ENCODE data around the gene POU2F2.

The POU2F2 gene

GRCh38 chr19:42121036-42121621, 11.1 kb downstream of the POU2F2 start:
- Histone ChIP-seq H3K36me3 (ENCODE audit: insufficient read depth, low read depth, low read length) (no peaks in the 10 kb centered on the region), H3K4me3 (ENCODE audit: low read length) (no peak overlapping the region), H3K27me3 (ENCODE audit: insufficient read depth, low read length) (no peaks in the 10 kb centered on the region), H3K4me1 (ENCODE audit: insufficient read depth, low read length) (peaks cover 7% of the 10 kb centered on the region), H3K9ac (ENCODE audit: low read depth, low read length) (no peak overlapping the region; the same call in 1 of the 2 replicates), H3K9me3 (ENCODE audit: insufficient read depth, low read depth, low read length) (no peaks in the 10 kb centered on the region), H3K27ac (ENCODE audit: low read length) (no peak overlapping the region)

DNA sequence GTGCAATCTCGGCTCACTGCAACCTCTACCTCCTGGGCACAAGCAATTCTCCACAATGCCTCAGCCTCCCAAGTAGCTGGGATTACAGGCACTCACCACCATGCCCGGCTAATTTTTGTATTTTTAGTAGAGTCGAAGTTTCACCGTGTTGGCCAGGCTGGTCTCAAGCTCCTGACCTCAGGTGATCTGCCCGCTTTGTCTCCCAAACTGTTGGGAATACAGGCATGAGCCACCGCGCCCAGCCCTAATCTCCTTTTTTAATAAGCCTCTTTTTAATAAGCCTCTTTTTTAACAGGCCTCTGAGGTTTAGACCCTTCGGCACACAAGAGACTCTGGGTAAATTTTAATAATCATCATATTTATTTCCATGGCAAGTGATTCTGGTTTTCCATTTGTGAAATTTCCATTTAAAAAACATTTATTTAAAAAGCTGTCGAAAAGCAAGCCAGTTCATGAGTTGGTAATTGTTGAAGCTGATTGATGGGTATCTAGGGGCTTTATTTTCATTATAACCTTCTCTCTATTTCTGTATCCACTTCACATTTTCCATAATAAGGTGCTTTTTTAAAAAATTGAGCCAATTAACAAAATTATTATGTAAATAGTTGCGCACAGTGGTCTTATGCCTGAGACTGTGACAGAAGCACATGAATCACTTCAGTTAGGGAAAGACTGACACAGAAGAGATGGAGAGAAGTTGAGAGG, 11.8 kb downstream of the POU2F2 start:
- Histone ChIP-seq H3K9ac (ENCODE audit: low read depth, low read length) (no peak overlapping the region), H3K27me3 (ENCODE audit: insufficient read depth, low read length) (no peaks in the 10 kb centered on the region), H3K4me3 (ENCODE audit: low read length) (no peak overlapping the region), H3K4me1 (ENCODE audit: insufficient read depth, low read length) (peaks cover 7% of the 10 kb centered on the region), H3K9me3 (ENCODE audit: insufficient read depth, low read depth, low read length) (no peaks in the 10 kb centered on the region), H3K36me3 (ENCODE audit: insufficient read depth, low read depth, low read length) (no peaks in the 10 kb centered on the region), H3K27ac (ENCODE audit: low read length) (no peak overlapping the region)

DNA sequence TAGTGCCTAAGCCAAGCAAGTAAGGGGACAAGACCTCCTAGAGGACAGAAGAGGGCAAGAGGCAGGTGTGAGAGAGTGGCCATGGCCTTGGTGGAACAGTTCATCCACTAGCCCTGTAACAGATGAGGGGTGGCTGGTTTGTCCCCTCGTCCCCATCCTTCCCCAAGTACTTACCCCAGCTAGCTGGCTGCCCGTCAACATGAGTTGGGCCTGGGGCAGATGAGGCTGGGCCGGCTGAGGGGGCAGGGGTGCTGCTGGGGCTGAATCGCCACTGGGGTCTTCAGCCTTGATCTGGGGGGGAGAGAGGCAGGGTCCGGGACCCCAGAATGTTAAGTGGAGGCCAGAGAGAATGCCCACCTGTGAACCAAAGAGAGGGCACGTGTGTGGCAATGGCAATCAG, 15.2 kb downstream of the POU2F2 start:
- Histone ChIP-seq H3K4me3 (ENCODE audit: low read length) (no peak overlapping the region), H3K36me3 (ENCODE audit: insufficient read depth, low read depth, low read length) (no peaks in the 10 kb centered on the region), H3K27me3 (ENCODE audit: insufficient read depth, low read length) (no peaks in the 10 kb centered on the region), H3K9ac (ENCODE audit: low read depth, low read length) (no peak overlapping the region), H3K4me1 (ENCODE audit: insufficient read depth, low read length) (peaks cover 12% of the 10 kb centered on the region), H3K27ac (ENCODE audit: low read length) (no peak overlapping the region), H3K9me3 (ENCODE audit: insufficient read depth, low read depth, low read length) (no peaks in the 10 kb centered on the region)

- Histone ChIP-seq H3K9me3 (ENCODE audit: insufficient read depth, low read depth, low read length) (no peaks in the 10 kb centered on the region), H3K4me3 (ENCODE audit: low read length) (no peak overlapping the region), H3K9ac (ENCODE audit: low read depth, low read length) (no peak overlapping the region), H3K27me3 (ENCODE audit: insufficient read depth, low read length) (no peaks in the 10 kb centered on the region), H3K36me3 (ENCODE audit: insufficient read depth, low read depth, low read length) (no peaks in the 10 kb centered on the region), H3K4me1 (ENCODE audit: insufficient read depth, low read length) (peaks cover 12% of the 10 kb centered on the region), H3K27ac (ENCODE audit: low read length) (no peak overlapping the region)
Measured at GRCh38 chr19:42116308-42117075, 15.8 kb downstream of the POU2F2 start.

DNA sequence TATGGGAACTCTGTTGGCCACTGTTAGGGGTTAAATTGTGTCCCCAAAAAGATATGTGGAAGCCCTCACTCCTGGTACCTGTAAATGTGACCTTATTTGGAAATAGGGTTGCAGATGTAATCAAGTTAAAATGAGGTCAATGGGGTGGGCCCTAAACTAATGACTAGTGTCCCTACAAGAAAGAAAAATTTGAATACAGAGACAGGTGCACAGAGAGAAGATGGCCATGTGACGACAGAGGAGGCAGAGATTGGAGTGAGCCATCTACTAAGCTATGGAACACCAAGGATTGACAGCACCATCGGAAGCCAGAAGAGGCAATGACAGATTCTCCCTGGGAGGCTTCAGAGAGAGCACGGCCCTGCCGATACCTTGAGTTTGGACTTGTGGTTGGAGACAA, 16.5 kb downstream of the POU2F2 start:
- no peaks in the 10 kb centered on the region for H3K36me3 ChIP-seq (ENCODE audit: insufficient read depth, low read depth, low read length)
- H3K9me3 ChIP-seq (ENCODE audit: insufficient read depth, low read depth, low read length) = no peaks in the 10 kb centered on the region
- peaks cover 5% of the 10 kb centered on the region; the same call in 1 of the 2 replicates for H3K4me1 ChIP-seq (ENCODE audit: insufficient read depth, low read length)
- H3K27me3 ChIP-seq (ENCODE audit: insufficient read depth, low read length) = no peaks in the 10 kb centered on the region
- no peak overlapping the region for H3K4me3 ChIP-seq (ENCODE audit: low read length)
- H3K9ac ChIP-seq (ENCODE audit: low read depth, low read length) = no peak overlapping the region
- H3K27ac ChIP-seq (ENCODE audit: low read length) = no peak overlapping the region

GRCh38 chr19:42115219-42115618, 17.0 kb downstream of the POU2F2 start:
- H3K27me3 ChIP-seq (ENCODE audit: insufficient read depth, low read length) = no peaks in the 10 kb centered on the region
- no peaks in the 10 kb centered on the region for H3K36me3 ChIP-seq (ENCODE audit: insufficient read depth, low read depth, low read length)
- H3K27ac ChIP-seq (ENCODE audit: low read length) = no peak overlapping the region
- H3K4me1 ChIP-seq (ENCODE audit: insufficient read depth, low read length) = peaks cover 5% of the 10 kb centered on the region; the same call in 1 of the 2 replicates
- H3K9ac ChIP-seq (ENCODE audit: low read depth, low read length) = no peak overlapping the region
- no peaks in the 10 kb centered on the region for H3K9me3 ChIP-seq (ENCODE audit: insufficient read depth, low read depth, low read length)
- H3K4me3 ChIP-seq (ENCODE audit: low read length) = no peak overlapping the region

- Histone ChIP-seq H3K27me3 (ENCODE audit: insufficient read depth, low read length) (no peaks in the 10 kb centered on the region), H3K4me1 (ENCODE audit: insufficient read depth, low read length) (peaks cover 5% of the 10 kb centered on the region; the same call in 1 of the 2 replicates), H3K9me3 (ENCODE audit: insufficient read depth, low read depth, low read length) (no peaks in the 10 kb centered on the region), H3K36me3 (ENCODE audit: insufficient read depth, low read depth, low read length) (no peaks in the 10 kb centered on the region), H3K4me3 (ENCODE audit: low read length) (no peak overlapping the region), H3K9ac (ENCODE audit: low read depth, low read length) (no peak overlapping the region), H3K27ac (ENCODE audit: low read length) (no peak overlapping the region)
Measured at GRCh38 chr19:42114412-42114811, 17.8 kb downstream of the POU2F2 start.

- Histone ChIP-seq H3K27me3 (ENCODE audit: insufficient read depth, low read length) (no peaks in the 10 kb centered on the region), H3K36me3 (ENCODE audit: insufficient read depth, low read depth, low read length) (no peaks in the 10 kb centered on the region), H3K4me1 (ENCODE audit: insufficient read depth, low read length) (peaks cover 6% of the 10 kb centered on the region; the same call in 1 of the 2 replicates), H3K4me3 (ENCODE audit: low read length) (no peak overlapping the region), H3K9me3 (ENCODE audit: insufficient read depth, low read depth, low read length) (no peaks in the 10 kb centered on the region), H3K27ac (ENCODE audit: low read length) (no peak overlapping the region), H3K9ac (ENCODE audit: low read depth, low read length) (no peak overlapping the region)
Measured at GRCh38 chr19:42113641-42114348, 18.5 kb downstream of the POU2F2 start.

DNA sequence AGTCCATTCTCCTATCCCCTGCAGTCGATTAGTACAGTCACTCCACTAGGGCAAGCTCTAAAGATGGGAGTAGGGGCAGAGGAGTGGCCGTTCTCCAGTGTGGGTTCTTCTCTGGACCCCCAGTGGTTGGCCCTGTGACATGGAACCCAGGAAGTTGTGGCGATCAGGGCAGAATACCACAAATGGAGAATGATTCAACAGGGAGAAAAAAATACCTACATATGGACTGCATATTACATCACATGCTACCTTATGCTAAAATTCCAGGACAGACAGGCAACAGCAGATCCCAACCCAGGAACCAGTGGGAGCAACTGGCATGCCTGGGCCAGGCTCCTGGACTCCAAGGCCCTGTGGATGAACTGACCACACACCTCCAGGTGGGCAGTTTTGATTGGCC, 20.4 kb downstream of the POU2F2 start:
- no peaks in the 10 kb centered on the region for H3K9me3 ChIP-seq (ENCODE audit: insufficient read depth, low read depth, low read length)
- H3K4me1 ChIP-seq (ENCODE audit: insufficient read depth, low read length) = peaks cover 8% of the 10 kb centered on the region; the same call in 1 of the 2 replicates
- no peaks in the 10 kb centered on the region for H3K27me3 ChIP-seq (ENCODE audit: insufficient read depth, low read length)
- H3K9ac ChIP-seq (ENCODE audit: low read depth, low read length) = no peak overlapping the region
- no peaks in the 10 kb centered on the region for H3K36me3 ChIP-seq (ENCODE audit: insufficient read depth, low read depth, low read length)
- no peak overlapping the region for H3K4me3 ChIP-seq (ENCODE audit: low read length)
- H3K27ac ChIP-seq (ENCODE audit: low read length) = no peak overlapping the region

- no peak overlapping the region for H3K27ac ChIP-seq (ENCODE audit: low read length)
- no peak overlapping the region for H3K9ac ChIP-seq (ENCODE audit: low read depth, low read length)
- no peaks in the 10 kb centered on the region for H3K36me3 ChIP-seq (ENCODE audit: insufficient read depth, low read depth, low read length)
- no peaks in the 10 kb centered on the region for H3K9me3 ChIP-seq (ENCODE audit: insufficient read depth, low read depth, low read length)
- H3K4me3 ChIP-seq (ENCODE audit: low read length) = no peak overlapping the region
- peaks cover 8% of the 10 kb centered on the region; the same call in 1 of the 2 replicates for H3K4me1 ChIP-seq (ENCODE audit: insufficient read depth, low read length)
- no peaks in the 10 kb centered on the region for H3K27me3 ChIP-seq (ENCODE audit: insufficient read depth, low read length)
Measured at GRCh38 chr19:42111384-42111783, 20.9 kb downstream of the POU2F2 start.

GRCh38 chr19:42110658-42111057, 21.6 kb downstream of the POU2F2 start:
- no peak overlapping the region for H3K4me3 ChIP-seq (ENCODE audit: low read length)
- no peak overlapping the region for H3K27ac ChIP-seq (ENCODE audit: low read length)
- no peaks in the 10 kb centered on the region for H3K9me3 ChIP-seq (ENCODE audit: insufficient read depth, low read depth, low read length)
- H3K9ac ChIP-seq (ENCODE audit: low read depth, low read length) = no peak overlapping the region
- H3K4me1 ChIP-seq (ENCODE audit: insufficient read depth, low read length) = peaks cover 8% of the 10 kb centered on the region; the same call in 1 of the 2 replicates
- H3K36me3 ChIP-seq (ENCODE audit: insufficient read depth, low read depth, low read length) = no peaks in the 10 kb centered on the region
- H3K27me3 ChIP-seq (ENCODE audit: insufficient read depth, low read length) = peaks cover 1% of the 10 kb centered on the region; the same call in 1 of the 2 replicates

All from iPS-20b (cell line).